KMS-11 (cell line): ENCODE data around the gene EXOC6B.

ENCODE experiments used
- H2AFZ ChIP-seq: fragments of 200-600 bp; sonication (generic); 2 replicates; pipeline ENCODE4 v1.6.1; 2016; ENCODE audit warnings: antibody characterized with exemption, mixed run types, low read depth
- H3K27ac ChIP-seq: fragments of 200-600 bp; sonication (generic); 2 replicates; pipeline ENCODE4 v1.6.1; 2016; ENCODE audit warnings: mild to moderate bottlenecking, mixed run types
- H3K27me3 ChIP-seq: fragments of 200-600 bp; sonication (generic); 2 replicates; pipeline ENCODE4 v1.6.1; 2017; ENCODE audit warnings: mild to moderate bottlenecking, low read depth, mixed run types, moderate library complexity; ENCODE audit not compliant: insufficient read depth
- H3K36me3 ChIP-seq: fragments of 200-600 bp; sonication (generic); 2 replicates; pipeline ENCODE4 v1.6.1; 2017; ENCODE audit warnings: mild to moderate bottlenecking, mixed run types; ENCODE audit not compliant: insufficient read depth
- H3K4me1 ChIP-seq: fragments of 200-600 bp; sonication (generic); 2 replicates; pipeline ENCODE4 v1.6.1; 2016; ENCODE audit warnings: mild to moderate bottlenecking, low read depth, mixed run types; ENCODE audit not compliant: poor library complexity, severe bottlenecking
- H3K4me2 ChIP-seq: fragments of 200-600 bp; sonication (generic); 2 replicates; pipeline ENCODE4 v1.7.0; 2016; ENCODE audit warnings: mild to moderate bottlenecking, mixed run types
- H3K4me3 ChIP-seq: fragments of 200-600 bp; sonication (generic); IDR thresholded peaks from 2 replicates; pipeline ENCODE4 v1.6.1; 2017; ENCODE audit warnings: low read depth, low read length, mixed read lengths; ENCODE audit not compliant: insufficient read depth
- H3K79me2 ChIP-seq: fragments of 200-600 bp; sonication (generic); 2 replicates; pipeline ENCODE4 v1.6.1; 2016; ENCODE audit warnings: low read depth, mixed run types; ENCODE audit not compliant: insufficient read depth
- H3K9ac ChIP-seq: fragments of 200-600 bp; sonication (generic); 2 replicates; pipeline ENCODE4 v1.6.1; 2016; ENCODE audit warnings: mild to moderate bottlenecking, mixed run types
- H4K20me1 ChIP-seq: fragments of 200-600 bp; sonication (generic); 2 replicates; pipeline ENCODE4 v1.6.1; 2016; ENCODE audit warnings: mild to moderate bottlenecking, mixed run types; ENCODE audit not compliant: insufficient read depth
- TF ChIP-seq, protein P1 (sequence below): fragments of 200-600 bp; sonication (generic); conservative IDR thresholded peaks from 2 replicates; pipeline ENCODE4 v1.6.1; 2017; ENCODE audit warnings: low read depth, mild to moderate bottlenecking, antibody characterized with exemption, low read length, moderate library complexity, mixed read lengths

Gene EXOC6B

GRCh38 chr2:72155737-72156136 is 670.1 kb downstream of the EXOC6B start:
- Histone ChIP-seq H3K4me2 (no peak overlapping the region), H3K27ac (no peak overlapping the region), H3K27me3 (no peaks in the 10 kb centered on the region), H3K4me3 (no peak overlapping the region), H4K20me1 (no peaks in the 10 kb centered on the region), H3K36me3 (no peaks in the 10 kb centered on the region), H2AFZ (no peak overlapping the region), H3K79me2 (no peaks in the 10 kb centered on the region), H3K4me1 (no peaks in the 10 kb centered on the region), H3K9ac (no peak overlapping the region)
- TF ChIP-seq, protein P1, sequence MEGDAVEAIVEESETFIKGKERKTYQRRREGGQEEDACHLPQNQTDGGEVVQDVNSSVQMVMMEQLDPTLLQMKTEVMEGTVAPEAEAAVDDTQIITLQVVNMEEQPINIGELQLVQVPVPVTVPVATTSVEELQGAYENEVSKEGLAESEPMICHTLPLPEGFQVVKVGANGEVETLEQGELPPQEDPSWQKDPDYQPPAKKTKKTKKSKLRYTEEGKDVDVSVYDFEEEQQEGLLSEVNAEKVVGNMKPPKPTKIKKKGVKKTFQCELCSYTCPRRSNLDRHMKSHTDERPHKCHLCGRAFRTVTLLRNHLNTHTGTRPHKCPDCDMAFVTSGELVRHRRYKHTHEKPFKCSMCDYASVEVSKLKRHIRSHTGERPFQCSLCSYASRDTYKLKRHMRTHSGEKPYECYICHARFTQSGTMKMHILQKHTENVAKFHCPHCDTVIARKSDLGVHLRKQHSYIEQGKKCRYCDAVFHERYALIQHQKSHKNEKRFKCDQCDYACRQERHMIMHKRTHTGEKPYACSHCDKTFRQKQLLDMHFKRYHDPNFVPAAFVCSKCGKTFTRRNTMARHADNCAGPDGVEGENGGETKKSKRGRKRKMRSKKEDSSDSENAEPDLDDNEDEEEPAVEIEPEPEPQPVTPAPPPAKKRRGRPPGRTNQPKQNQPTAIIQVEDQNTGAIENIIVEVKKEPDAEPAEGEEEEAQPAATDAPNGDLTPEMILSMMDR: no peak

- Histone ChIP-seq H3K27me3 (no peaks in the 10 kb centered on the region), H2AFZ (no peak overlapping the region), H3K36me3 (no peaks in the 10 kb centered on the region), H3K4me1 (peaks cover under 1% of the 10 kb centered on the region), H3K79me2 (no peaks in the 10 kb centered on the region), H3K27ac (no peak overlapping the region), H4K20me1 (no peaks in the 10 kb centered on the region), H3K4me2 (no peak overlapping the region), H3K9ac (no peak overlapping the region), H3K4me3 (no peak overlapping the region)
- TF ChIP-seq, protein P1: no peak
Measured at GRCh38 chr2:72155151-72155550, 670.7 kb downstream of the EXOC6B start.

- Histone ChIP-seq H2AFZ (no peak overlapping the region), H3K4me1 (peaks cover 7% of the 10 kb centered on the region), H3K4me3 (no peak overlapping the region), H3K79me2 (no peaks in the 10 kb centered on the region), H3K4me2 (no peak overlapping the region), H3K36me3 (no peaks in the 10 kb centered on the region), H4K20me1 (no peaks in the 10 kb centered on the region), H3K27me3 (peaks cover 6% of the 10 kb centered on the region), H3K27ac (no peak overlapping the region), H3K9ac (no peak overlapping the region)
- TF ChIP-seq, protein P1: no peak
Measured at GRCh38 chr2:72154386-72154975, 671.4 kb downstream of the EXOC6B start.

GRCh38 chr2:72153924-72154323 is 671.9 kb downstream of the EXOC6B start:
- Histone ChIP-seq H3K9ac (no peak overlapping the region), H3K36me3 (no peaks in the 10 kb centered on the region), H3K4me2 (no peak overlapping the region), H3K4me3 (no peak overlapping the region), H3K27ac (no peak overlapping the region), H2AFZ (no peak overlapping the region), H3K27me3 (peaks cover 11% of the 10 kb centered on the region), H3K79me2 (no peaks in the 10 kb centered on the region), H3K4me1 (peaks cover 11% of the 10 kb centered on the region), H4K20me1 (no peaks in the 10 kb centered on the region)
- TF ChIP-seq, protein P1: no peak
